Endothelial cell of umbilical vein (primary cell): ENCODE data around the gene SFMBT2. TPM values are rescaled to one million over a fixed set of nuclear protein-coding genes. Genes with fewer than 3 reads are reported as not detected.

Experiments
- BruUV-seq: library from RNA; stranded (reverse); fragments of 400-500 nt; replicated peaks from 2 replicates; lab custom pipeline; 2021; lab: Mats Ljungman, UMichigan
- CTCF ChIA-PET: fragments of 300-600, 350-600 bp; sonication (Branson Sonifier 250); formaldehyde crosslinking; loops from one replicate; lab custom pipeline; 2021; ENCODE audit warnings: antibody characterized with exemption, inconsistent platforms; lab: Charles Lee
- POLR2A ChIA-PET: fragments of 300-600, 350-600 bp; sonication (Branson Sonifier 250); formaldehyde crosslinking; loops from one replicate; lab custom pipeline; 2021; ENCODE audit warnings: antibody characterized with exemption, inconsistent platforms; lab: Charles Lee
- DNase-seq: peaks from one replicate; pipeline ENCODE4 v3.0.0-alpha.2; 2011; ENCODE audit warnings: low read depth, low spot score
- FAIRE-seq: peaks from 2 replicates; lab custom pipeline; 2011; peaks lifted over from hg19 to GRCh38; lab: Jason Lieb, UNC
- H2AFZ ChIP-seq: 2 replicates; pipeline ENCODE4 v1.6.0; 2012; ENCODE audit warnings: low read depth, low read length, control low read depth, inconsistent platforms
- H3K27ac ChIP-seq: 2 replicates; pipeline ENCODE4 v1.5.1; 2011; ENCODE audit warnings: low read depth, mild to moderate bottlenecking, control low read depth, low read length, moderate library complexity; ENCODE audit not compliant: insufficient read depth
- H3K27me3 ChIP-seq, 2 experiments: 2 replicates each; pipeline versions ENCODE4 v1.6.0 to v1.6.1; 2011; ENCODE audit warnings: low read length in 2 of 2, mixed read lengths in 1 of 2; ENCODE audit not compliant: control insufficient read depth in 2 of 2, insufficient read depth in 2 of 2
- H3K36me3 ChIP-seq, 2 experiments: 2 replicates in 1 of 2; 3 replicates in 1 of 2; pipeline ENCODE4 v1.5.1; 2011; ENCODE audit warnings: low read length in 2 of 2, mild to moderate bottlenecking in 1 of 2, moderate library complexity in 1 of 2; ENCODE audit not compliant: control insufficient read depth in 2 of 2, insufficient read depth in 2 of 2; ENCODE audit errors: extremely low read depth in 1 of 2
- H3K4me1 ChIP-seq: 3 replicates; pipeline ENCODE4 v1.5.1; 2011; ENCODE audit warnings: mild to moderate bottlenecking, low read length; ENCODE audit not compliant: control insufficient read depth, insufficient read depth; ENCODE audit errors: extremely low read depth
- H3K4me2 ChIP-seq: 2 replicates; pipeline ENCODE4 v1.6.1; 2011; ENCODE audit warnings: low read length, control low read depth, mixed read lengths; ENCODE audit not compliant: insufficient read depth
- H3K4me3 ChIP-seq, 3 experiments: fragments of 200-600 bp in 1 of 3; sonication (generic), shearing (Covaris generic) in 1 of 3; replicated peaks in 1 of 3; 2 replicates each; pipeline ENCODE4 v1.5.1; 2011 to 2016; ENCODE audit warnings: control low read depth in 3 of 3, low read length in 3 of 3, mild to moderate bottlenecking in 2 of 3, inconsistent platforms in 1 of 3, low read depth in 1 of 3, moderate library complexity in 1 of 3; ENCODE audit not compliant: insufficient read depth in 1 of 3
- H3K79me2 ChIP-seq: 2 replicates; pipeline ENCODE4 v1.6.0; 2012; ENCODE audit warnings: low read length, inconsistent platforms; ENCODE audit not compliant: control insufficient read depth, insufficient read depth
- H3K9ac ChIP-seq: replicated peaks from 2 replicates; pipeline ENCODE3; 2011; ENCODE audit warnings: low read length, control low read depth; ENCODE audit not compliant: insufficient read depth; ENCODE audit errors: extremely low read depth
- H3K9me1 ChIP-seq: replicated peaks from 3 replicates; pipeline ENCODE4 v1.6.0; 2011; ENCODE audit warnings: mild to moderate bottlenecking, low read length; ENCODE audit not compliant: control insufficient read depth, insufficient read depth; ENCODE audit errors: extremely low read depth
- H3K9me3 ChIP-seq: replicated peaks from 2 replicates; pipeline ENCODE4 v1.5.1; 2012; ENCODE audit warnings: low read length, inconsistent platforms; ENCODE audit not compliant: control insufficient read depth, insufficient read depth
- H4K20me1 ChIP-seq: replicated peaks from 2 replicates; pipeline ENCODE3; 2011; ENCODE audit warnings: mild to moderate bottlenecking, low read length; ENCODE audit not compliant: control insufficient read depth, insufficient read depth; ENCODE audit errors: extremely low read depth
- EZH2 ChIP-seq: IDR thresholded peaks from 2 replicates; pipeline ENCODE4 v1.6.1; 2012; ENCODE audit warnings: borderline replicate concordance, low read depth, mild to moderate bottlenecking, moderate library complexity, low read length, inconsistent platforms; ENCODE audit not compliant: severe bottlenecking
- FOS ChIP-seq: IDR thresholded peaks from 2 replicates; pipeline ENCODE4 v1.6.1; 2011; ENCODE audit warnings: mild to moderate bottlenecking, low read length, moderate library complexity, borderline replicate concordance; ENCODE audit not compliant: insufficient read depth
- GATA2 ChIP-seq: IDR thresholded peaks from 2 replicates; pipeline ENCODE4 v1.7.0; 2011; ENCODE audit warnings: low read depth, mild to moderate bottlenecking, moderate library complexity, mixed read lengths, low read length; ENCODE audit not compliant: insufficient read length, insufficient read depth
- JUN ChIP-seq: IDR thresholded peaks from 2 replicates; pipeline ENCODE4 v1.6.1; 2011; ENCODE audit warnings: borderline replicate concordance, low read depth; ENCODE audit not compliant: insufficient read length, insufficient read depth
- MAX ChIP-seq: IDR thresholded peaks from 2 replicates; pipeline ENCODE4 v1.6.1; 2011; ENCODE audit not compliant: insufficient read depth, insufficient read length
- MYC ChIP-seq: IDR thresholded peaks from one replicate; pipeline ENCODE4 v1.6.1; 2011; ENCODE audit warnings: mild to moderate bottlenecking, low read depth, low read length
- POLR2A ChIP-seq: IDR thresholded peaks from 2 replicates; pipeline ENCODE4 v1.6.1; 2012; ENCODE audit warnings: low read depth, mild to moderate bottlenecking, control low read depth, low read length
- POLR2AphosphoS5 ChIP-seq: IDR thresholded peaks from 2 replicates; pipeline ENCODE4 v1.6.1; 2012; ENCODE audit warnings: low read depth, mild to moderate bottlenecking, control low read depth, low read length, moderate library complexity; ENCODE audit not compliant: insufficient read depth
- dilution Hi-C: fragments of 300-500 bp; cut with MboI; formaldehyde crosslinking; loops from one replicate; pipeline ENCODE4 v1.15.0; 2019; ENCODE audit warnings: low sequenced_read_pairs; ENCODE audit not compliant: extremely low pct_ligation_motif_present
- intact Hi-C: fragments of 100-400 bp; cut with micrococcal nuclease; formaldehyde crosslinking; loops from one replicate; pipeline ENCODE4 v1.10.0; 2022
- polyA plus RNA-seq, 4 experiments: library from polyadenylated mRNA; depleted of rRNA in 3 of 4; stranded (reverse) in 3 of 4; unstranded in 1 of 4; fragments of >200 nt; gene quantifications; 2 replicates each; pipeline versions ENCODE4 v1.2.1 to v1.2.3, GENCODE V29; 2011 to 2012; ENCODE audit warnings: missing spikeins in 1 of 4
- total RNA-seq: library from RNA; stranded (reverse); gene quantifications from 2 replicates; pipeline ENCODE4 v1.2.3, GENCODE V29; 2021
- TF ChIP-seq, protein P1 (sequence below), 2 donors: IDR thresholded peaks; 1 replicate in 1 of 2; 2 replicates in 1 of 2; pipeline ENCODE4 v1.5.1; 2011; ENCODE audit warnings: low read length in 2 of 2, mild to moderate bottlenecking in 2 of 2, moderate library complexity in 2 of 2, control low read depth in 1 of 2, inconsistent platforms in 1 of 2, low read depth in 1 of 2; ENCODE audit not compliant: insufficient read depth in 1 of 2; ENCODE audit errors: extremely low read depth in 1 of 2

The SFMBT2 gene
- total and polyA plus RNA-seq, 2 donors (not counting 3 experiments of a cell fraction or from before 2014, with no cell fraction given) = 0.14 to 0.64 TPM

GRCh38 chr10:7302392-7302906 is 108.4 kb downstream of the SFMBT2 start:
- no peak overlapping the region for H3K27ac ChIP-seq
- TF ChIP-seq MAX (no peak), POLR2AphosphoS5 (no peak), MYC (no peak), JUN (no peak), POLR2A (no peak), GATA2 (no peak), FOS (no peak), EZH2 (no peak)
- TF ChIP-seq, protein P1, sequence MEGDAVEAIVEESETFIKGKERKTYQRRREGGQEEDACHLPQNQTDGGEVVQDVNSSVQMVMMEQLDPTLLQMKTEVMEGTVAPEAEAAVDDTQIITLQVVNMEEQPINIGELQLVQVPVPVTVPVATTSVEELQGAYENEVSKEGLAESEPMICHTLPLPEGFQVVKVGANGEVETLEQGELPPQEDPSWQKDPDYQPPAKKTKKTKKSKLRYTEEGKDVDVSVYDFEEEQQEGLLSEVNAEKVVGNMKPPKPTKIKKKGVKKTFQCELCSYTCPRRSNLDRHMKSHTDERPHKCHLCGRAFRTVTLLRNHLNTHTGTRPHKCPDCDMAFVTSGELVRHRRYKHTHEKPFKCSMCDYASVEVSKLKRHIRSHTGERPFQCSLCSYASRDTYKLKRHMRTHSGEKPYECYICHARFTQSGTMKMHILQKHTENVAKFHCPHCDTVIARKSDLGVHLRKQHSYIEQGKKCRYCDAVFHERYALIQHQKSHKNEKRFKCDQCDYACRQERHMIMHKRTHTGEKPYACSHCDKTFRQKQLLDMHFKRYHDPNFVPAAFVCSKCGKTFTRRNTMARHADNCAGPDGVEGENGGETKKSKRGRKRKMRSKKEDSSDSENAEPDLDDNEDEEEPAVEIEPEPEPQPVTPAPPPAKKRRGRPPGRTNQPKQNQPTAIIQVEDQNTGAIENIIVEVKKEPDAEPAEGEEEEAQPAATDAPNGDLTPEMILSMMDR (IDR thresholded peaks at IDR 0.05; ENCODE audit: extremely low read depth in 1 of 2, insufficient read depth in 1 of 2, low read depth in 1 of 2, low read length in 2 of 2) = no peak
- H3K9me1 ChIP-seq = no peaks in the 10 kb centered on the region
- H3K4me3 ChIP-seq = no peak overlapping the region
- intact Hi-C loops = no loop called here
- dilution Hi-C loops = no loop called here
- no peak overlapping the region for H2AFZ ChIP-seq
- no peaks in the 10 kb centered on the region for H3K4me1 ChIP-seq
- BruUV-seq = no TSS peak
- FAIRE-seq (no peak), DNase-seq (no peak)
- H3K4me2 ChIP-seq = no peak overlapping the region
- H3K79me2 ChIP-seq = no peaks in the 10 kb centered on the region
- no peaks in the 10 kb centered on the region for H4K20me1 ChIP-seq
- ChIA-PET POLR2A (no interaction called here), CTCF (no interaction called here)
- H3K36me3 ChIP-seq = no peaks in the 10 kb centered on the region
- no peak overlapping the region for H3K9ac ChIP-seq
- H3K27me3 ChIP-seq = no peaks in the 10 kb centered on the region
- H3K9me3 ChIP-seq = no peaks in the 10 kb centered on the region
